ENCODE data around the gene PCDHGC3. TPM values are rescaled to one million over a fixed set of nuclear protein-coding genes. Genes with fewer than 3 reads are reported as not detected.

The PCDHGC3 gene
- total RNA-seq, 1 experiment from 2014 or later, result 29.1 TPM

DNA sequence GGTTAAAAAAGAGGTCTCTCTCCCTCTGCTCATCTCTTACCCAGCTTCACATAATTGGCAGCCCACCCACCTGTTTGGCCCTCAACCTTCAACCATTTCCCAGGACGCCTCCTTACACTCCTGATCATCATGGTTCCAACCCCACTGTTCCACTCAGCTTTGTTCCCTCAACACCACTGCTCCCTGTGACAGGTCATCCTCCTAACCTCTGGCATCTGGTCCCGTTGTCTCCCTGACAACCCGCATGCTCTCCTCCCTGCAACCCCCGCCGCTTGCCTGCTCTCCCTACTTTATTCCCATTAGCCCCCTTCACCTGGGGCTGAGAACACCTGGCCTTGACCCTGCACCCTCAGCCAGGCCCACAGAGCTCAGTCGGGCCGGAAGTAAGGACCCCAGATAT lies 26.0 kb downstream of the PCDHGC3 start:
- ChIA-PET CTCF (interaction anchor here (0.8 to 2.6 kb wide), 8 partner anchors 12 to 163 kb away, joined by 3 to 9 read pairs (median 4); partner anchors contain the start of genes PCDHGA2, PCDHGB4, PCDHGB6 and PCDHGB7), POLR2A (no interaction called here)
- DNase-seq (ENCODE audit: low spot score), result no peak
- peak; percentile 32 for ATAC-seq
- Mint-ChIP-seq H3K4me3 (no peak overlapping the region), H3K9me3 (no peaks in the 10 kb centered on the region), H3K27me3 (ENCODE audit: low read depth) (no peaks in the 10 kb centered on the region), H3K36me3 (peaks cover 17% of the 10 kb centered on the region), H3K27ac (peak overlapping the region; percentile 31; the same call in 1 of the 2 replicates), H3K4me1 (peaks cover 14% of the 10 kb centered on the region)
- TF ChIP-seq RELA (CRISPR knock-in tag; IDR thresholded peaks at IDR 0.05; ENCODE audit: borderline replicate concordance), result no peak
- no peak for TF ChIP-seq MYBL2 (CRISPR knock-in tag; IDR thresholded peaks at IDR 0.05)
- TF ChIP-seq ZNF281 (CRISPR knock-in tag; IDR thresholded peaks at IDR 0.05), result no peak
- no peak for TF ChIP-seq ATF1 (CRISPR knock-in tag; IDR thresholded peaks at IDR 0.05)
- TF ChIP-seq JAZF1 (CRISPR knock-in tag; IDR thresholded peaks at IDR 0.05), result no peak
- no peak for TF ChIP-seq EMX1 (CRISPR knock-in tag; IDR thresholded peaks at IDR 0.05)
- TF ChIP-seq, protein P1, sequence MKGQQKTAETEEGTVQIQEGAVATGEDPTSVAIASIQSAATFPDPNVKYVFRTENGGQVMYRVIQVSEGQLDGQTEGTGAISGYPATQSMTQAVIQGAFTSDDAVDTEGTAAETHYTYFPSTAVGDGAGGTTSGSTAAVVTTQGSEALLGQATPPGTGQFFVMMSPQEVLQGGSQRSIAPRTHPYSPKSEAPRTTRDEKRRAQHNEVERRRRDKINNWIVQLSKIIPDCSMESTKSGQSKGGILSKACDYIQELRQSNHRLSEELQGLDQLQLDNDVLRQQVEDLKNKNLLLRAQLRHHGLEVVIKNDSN (CRISPR knock-in tag; IDR thresholded peaks at IDR 0.05), result no peak
- no peak for TF ChIP-seq ZBTB21 (CRISPR knock-in tag; IDR thresholded peaks at IDR 0.05; ENCODE audit: borderline replicate concordance)
- TF ChIP-seq, protein P2, sequence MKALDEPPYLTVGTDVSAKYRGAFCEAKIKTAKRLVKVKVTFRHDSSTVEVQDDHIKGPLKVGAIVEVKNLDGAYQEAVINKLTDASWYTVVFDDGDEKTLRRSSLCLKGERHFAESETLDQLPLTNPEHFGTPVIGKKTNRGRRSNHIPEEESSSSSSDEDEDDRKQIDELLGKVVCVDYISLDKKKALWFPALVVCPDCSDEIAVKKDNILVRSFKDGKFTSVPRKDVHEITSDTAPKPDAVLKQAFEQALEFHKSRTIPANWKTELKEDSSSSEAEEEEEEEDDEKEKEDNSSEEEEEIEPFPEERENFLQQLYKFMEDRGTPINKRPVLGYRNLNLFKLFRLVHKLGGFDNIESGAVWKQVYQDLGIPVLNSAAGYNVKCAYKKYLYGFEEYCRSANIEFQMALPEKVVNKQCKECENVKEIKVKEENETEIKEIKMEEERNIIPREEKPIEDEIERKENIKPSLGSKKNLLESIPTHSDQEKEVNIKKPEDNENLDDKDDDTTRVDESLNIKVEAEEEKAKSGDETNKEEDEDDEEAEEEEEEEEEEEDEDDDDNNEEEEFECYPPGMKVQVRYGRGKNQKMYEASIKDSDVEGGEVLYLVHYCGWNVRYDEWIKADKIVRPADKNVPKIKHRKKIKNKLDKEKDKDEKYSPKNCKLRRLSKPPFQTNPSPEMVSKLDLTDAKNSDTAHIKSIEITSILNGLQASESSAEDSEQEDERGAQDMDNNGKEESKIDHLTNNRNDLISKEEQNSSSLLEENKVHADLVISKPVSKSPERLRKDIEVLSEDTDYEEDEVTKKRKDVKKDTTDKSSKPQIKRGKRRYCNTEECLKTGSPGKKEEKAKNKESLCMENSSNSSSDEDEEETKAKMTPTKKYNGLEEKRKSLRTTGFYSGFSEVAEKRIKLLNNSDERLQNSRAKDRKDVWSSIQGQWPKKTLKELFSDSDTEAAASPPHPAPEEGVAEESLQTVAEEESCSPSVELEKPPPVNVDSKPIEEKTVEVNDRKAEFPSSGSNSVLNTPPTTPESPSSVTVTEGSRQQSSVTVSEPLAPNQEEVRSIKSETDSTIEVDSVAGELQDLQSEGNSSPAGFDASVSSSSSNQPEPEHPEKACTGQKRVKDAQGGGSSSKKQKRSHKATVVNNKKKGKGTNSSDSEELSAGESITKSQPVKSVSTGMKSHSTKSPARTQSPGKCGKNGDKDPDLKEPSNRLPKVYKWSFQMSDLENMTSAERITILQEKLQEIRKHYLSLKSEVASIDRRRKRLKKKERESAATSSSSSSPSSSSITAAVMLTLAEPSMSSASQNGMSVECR (CRISPR knock-in tag; IDR thresholded peaks at IDR 0.05; ENCODE audit: borderline replicate concordance), result no peak
- TF ChIP-seq, protein P3, sequence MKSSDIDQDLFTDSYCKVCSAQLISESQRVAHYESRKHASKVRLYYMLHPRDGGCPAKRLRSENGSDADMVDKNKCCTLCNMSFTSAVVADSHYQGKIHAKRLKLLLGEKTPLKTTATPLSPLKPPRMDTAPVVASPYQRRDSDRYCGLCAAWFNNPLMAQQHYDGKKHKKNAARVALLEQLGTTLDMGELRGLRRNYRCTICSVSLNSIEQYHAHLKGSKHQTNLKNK (CRISPR knock-in tag; IDR thresholded peaks at IDR 0.05), result no peak
- TF ChIP-seq IRF2 (CRISPR knock-in tag; IDR thresholded peaks at IDR 0.05; ENCODE audit: borderline replicate concordance, low read depth), result no peak
- no peak for TF ChIP-seq ZNF121 (CRISPR knock-in tag; IDR thresholded peaks at IDR 0.05)
- no peak for TF ChIP-seq PRDM15 (CRISPR knock-in tag; IDR thresholded peaks at IDR 0.05)
- TF ChIP-seq TP53 (CRISPR knock-in tag; IDR thresholded peaks at IDR 0.05), result no peak

Measured in WTC11 (cell line).